Activated CD4-positive, alpha-beta T cell treated with anti-CD3 and anti-CD28 coated beads for 36 hours (primary cell): ENCODE data around the gene PLCB4. TPM values are rescaled to one million over a fixed set of nuclear protein-coding genes. Genes with fewer than 3 reads are reported as not detected.
"Not testable (repeated sequence)": the region's sequence is repeated elsewhere in the genome, so short reads cannot be mapped to it uniquely, and the experiment has no call there.

Experiments used
- ATAC-seq: fragments of 200-7000 bp; cut with Tn5 transposase; one replicate; pipeline ENCODE4 v1.10.0; 2021; ENCODE audit warnings: mild to moderate bottlenecking, moderate library complexity
- CTCF ChIA-PET: fragments of 350-600 bp; sonication (Branson Sonifier 250); formaldehyde crosslinking; loops from one replicate; lab custom pipeline; 2021; ENCODE audit warnings: antibody characterized with exemption; lab: Charles Lee
- POLR2A ChIA-PET: fragments of 350-600 bp; sonication (Branson Sonifier 250); formaldehyde crosslinking; loops from one replicate; lab custom pipeline; 2021; ENCODE audit warnings: antibody characterized with exemption, inconsistent platforms; lab: Charles Lee
- DNase-seq: peaks from one replicate; pipeline ENCODE4 v3.0.0-alpha.2; 2020
- H3K27ac Mint-ChIP-seq: one replicate; pipeline ENCODE4 v1.8.0; 2021; ENCODE audit warnings: mixed read lengths
- H3K27me3 Mint-ChIP-seq: one replicate; pipeline ENCODE4 v1.8.0; 2021; ENCODE audit warnings: mixed read lengths
- H3K36me3 Mint-ChIP-seq: one replicate; pipeline ENCODE4 v1.8.0; 2021; ENCODE audit warnings: low read depth, mixed read lengths
- H3K4me1 Mint-ChIP-seq: one replicate; pipeline ENCODE4 v1.8.0; 2021; ENCODE audit warnings: mixed read lengths
- H3K4me3 Mint-ChIP-seq: one replicate; pipeline ENCODE4 v1.8.0; 2021; ENCODE audit warnings: mild to moderate bottlenecking, moderate library complexity, mixed read lengths
- H3K9me3 Mint-ChIP-seq: one replicate; pipeline ENCODE4 v1.8.0; 2021; ENCODE audit warnings: low read depth, mixed read lengths
- intact Hi-C, 2 experiments: fragments of 100-400 bp; cut with DNase I in 1 of 2; cut with micrococcal nuclease in 1 of 2; formaldehyde crosslinking; loops; one replicate each; pipeline versions ENCODE4 v1.14.2 to v1.15.1; 2022 to 2024; cut with DNase I, micrococcal nuclease
- total RNA-seq, 2 experiments: library from RNA; stranded (reverse); gene quantifications; one replicate each; pipeline ENCODE4 v1.2.3, GENCODE V29; 2021

Gene PLCB4
- total RNA-seq, 2 experiments from 2014 or later: 0.02 TPM; not detected in 1

GRCh38 chr20:9146649-9147048 is 77.8 kb downstream of the PLCB4 start:
- Mint-ChIP-seq H3K27ac (no peak overlapping the region), H3K9me3 (peaks cover 3% of the 10 kb centered on the region), H3K36me3 (no peaks in the 10 kb centered on the region), H3K4me3 (no peak overlapping the region), H3K27me3 (no peaks in the 10 kb centered on the region), H3K4me1 (no peaks in the 10 kb centered on the region)
- ChIA-PET CTCF (no interaction called here), POLR2A (no interaction called here)
- ATAC-seq (no peak), DNase-seq (no peak)
- intact Hi-C loops: no loop called here

- no peak for ATAC-seq
- Mint-ChIP-seq H3K4me3 (no peak overlapping the region), H3K36me3 (no peaks in the 10 kb centered on the region), H3K27ac (no peak overlapping the region), H3K27me3 (no peaks in the 10 kb centered on the region), H3K4me1 (no peaks in the 10 kb centered on the region), H3K9me3 (peaks cover 3% of the 10 kb centered on the region)
- no peak for DNase-seq
- CTCF ChIA-PET: no interaction called here
- POLR2A ChIA-PET: no interaction called here
- intact Hi-C loops: no loop called here
These were observed 78.7 kb downstream of the PLCB4 start for GRCh38 chr20:9147547-9148024.

- CTCF ChIA-PET: no interaction called here
These were observed 79.4 kb downstream of the PLCB4 start for GRCh38 chr20:9148291-9148690.

GRCh38 chr20:9149087-9149486 is 80.2 kb downstream of the PLCB4 start:
- ATAC-seq (no peak), DNase-seq (no peak)
- H3K4me3 Mint-ChIP-seq: no peak overlapping the region
- H3K27me3 Mint-ChIP-seq: no peaks in the 10 kb centered on the region
- no peaks in the 10 kb centered on the region for H3K4me1 Mint-ChIP-seq
- ChIA-PET CTCF (no interaction called here), POLR2A (no interaction called here)
- no peaks in the 10 kb centered on the region for H3K36me3 Mint-ChIP-seq
- no peak overlapping the region for H3K27ac Mint-ChIP-seq
- H3K9me3 Mint-ChIP-seq: peaks cover 7% of the 10 kb centered on the region
- intact Hi-C loops: no loop called here

More at GRCh38 chr20:9148291-9148690, 79.4 kb downstream of the PLCB4 start:
- Mint-ChIP-seq H3K4me1 (no peaks in the 10 kb centered on the region), H3K27me3 (no peaks in the 10 kb centered on the region), H3K27ac (no peak overlapping the region), H3K36me3 (no peaks in the 10 kb centered on the region), H3K4me3 (no peak overlapping the region), H3K9me3 (peaks cover 5% of the 10 kb centered on the region)
- DNase-seq (no peak), ATAC-seq (no peak)
- intact Hi-C loops: no loop called here
- POLR2A ChIA-PET: no interaction called here

GRCh38 chr20:9149796-9150195 is 80.9 kb downstream of the PLCB4 start:
- ChIA-PET POLR2A (no interaction called here), CTCF (no interaction called here)
- Mint-ChIP-seq H3K9me3 (peaks cover 7% of the 10 kb centered on the region), H3K4me3 (no peak overlapping the region), H3K4me1 (no peaks in the 10 kb centered on the region), H3K36me3 (no peaks in the 10 kb centered on the region), H3K27ac (no peak overlapping the region), H3K27me3 (no peaks in the 10 kb centered on the region)
- no peak for DNase-seq
- intact Hi-C loops: no loop called here
- no peak for ATAC-seq

- ChIA-PET CTCF (no interaction called here), POLR2A (no interaction called here)
- Mint-ChIP-seq H3K9me3 (peaks cover 7% of the 10 kb centered on the region), H3K4me3 (no peak overlapping the region), H3K4me1 (no peaks in the 10 kb centered on the region), H3K27me3 (no peaks in the 10 kb centered on the region), H3K27ac (no peak overlapping the region), H3K36me3 (no peaks in the 10 kb centered on the region)
- DNase-seq: no peak
- intact Hi-C loops: no loop called here
- ATAC-seq: no peak
These were observed 81.8 kb downstream of the PLCB4 start for GRCh38 chr20:9150679-9151078.

GRCh38 chr20:9152139-9152538 is 83.3 kb downstream of the PLCB4 start:
- H3K4me3 Mint-ChIP-seq, H3K27me3 Mint-ChIP-seq, DNase-seq, H3K4me1 Mint-ChIP-seq, intact Hi-C loops, H3K9me3 Mint-ChIP-seq, ATAC-seq, POLR2A ChIA-PET, H3K36me3 Mint-ChIP-seq, CTCF ChIA-PET, H3K27ac Mint-ChIP-seq: not testable (repeated sequence)

GRCh38 chr20:9154464-9155024 is 85.7 kb downstream of the PLCB4 start:
- DNase-seq (no peak), ATAC-seq (no peak)
- Mint-ChIP-seq H3K27ac (no peak overlapping the region), H3K36me3 (no peaks in the 10 kb centered on the region), H3K9me3 (peaks cover 7% of the 10 kb centered on the region), H3K27me3 (no peaks in the 10 kb centered on the region), H3K4me1 (no peaks in the 10 kb centered on the region), H3K4me3 (no peak overlapping the region)
- ChIA-PET CTCF (no interaction called here), POLR2A (no interaction called here)
- intact Hi-C loops: no loop called here

GRCh38 chr20:9156529-9157280 is 87.8 kb downstream of the PLCB4 start:
- Mint-ChIP-seq H3K4me3 (no peak overlapping the region), H3K27me3 (no peaks in the 10 kb centered on the region), H3K27ac (no peak overlapping the region), H3K36me3 (no peaks in the 10 kb centered on the region), H3K4me1 (peaks cover 4% of the 10 kb centered on the region), H3K9me3 (peaks cover 5% of the 10 kb centered on the region)
- intact Hi-C loops: no loop called here
- ATAC-seq (no peak), DNase-seq (no peak)
- CTCF ChIA-PET: no interaction called here
- POLR2A ChIA-PET: no interaction called here

GRCh38 chr20:9160331-9160730 is 91.4 kb downstream of the PLCB4 start:
- CTCF ChIA-PET: interaction anchor here (1.2 kb wide), 1 partner anchor 10 kb away, joined by 4 read pairs; no protein-coding TSS in a partner anchor
- Mint-ChIP-seq H3K27ac (no peak overlapping the region), H3K27me3 (no peaks in the 10 kb centered on the region), H3K36me3 (no peaks in the 10 kb centered on the region), H3K4me1 (peaks cover 4% of the 10 kb centered on the region), H3K9me3 (no peaks in the 10 kb centered on the region), H3K4me3 (no peak overlapping the region)
- POLR2A ChIA-PET: no interaction called here
- DNase-seq (no peak), ATAC-seq (no peak)
- intact Hi-C loops: no loop called here

GRCh38 chr20:9160757-9161156 is 91.9 kb downstream of the PLCB4 start:
- intact Hi-C loops: no loop called here
- ATAC-seq: no peak
- H3K4me3 Mint-ChIP-seq: no peak overlapping the region
- peaks cover 4% of the 10 kb centered on the region for H3K4me1 Mint-ChIP-seq
- no peaks in the 10 kb centered on the region for H3K9me3 Mint-ChIP-seq
- no peaks in the 10 kb centered on the region for H3K27me3 Mint-ChIP-seq
- ChIA-PET POLR2A (no interaction called here), CTCF (interaction anchor here (1.2 kb wide), 1 partner anchor 10 kb away, joined by 4 read pairs; no protein-coding TSS in a partner anchor)
- no peak overlapping the region for H3K27ac Mint-ChIP-seq
- no peaks in the 10 kb centered on the region for H3K36me3 Mint-ChIP-seq
- DNase-seq: no peak

- POLR2A ChIA-PET: no interaction called here
- H3K36me3 Mint-ChIP-seq: no peaks in the 10 kb centered on the region
- DNase-seq: no peak
- H3K27me3 Mint-ChIP-seq: no peaks in the 10 kb centered on the region
- CTCF ChIA-PET: no interaction called here
- no peaks in the 10 kb centered on the region for H3K9me3 Mint-ChIP-seq
- H3K27ac Mint-ChIP-seq: no peak overlapping the region
- H3K4me1 Mint-ChIP-seq: peaks cover 4% of the 10 kb centered on the region
- no peak for ATAC-seq
- no peak overlapping the region for H3K4me3 Mint-ChIP-seq
- intact Hi-C loops: no loop called here
These were observed 92.4 kb downstream of the PLCB4 start for GRCh38 chr20:9161311-9161710.
